K562 (cell line): ENCODE results near the gene ADPGK. TPM values are rescaled to one million over a fixed set of nuclear protein-coding genes. Genes with fewer than 3 reads are reported as not detected.

ENCODE experiments used
- ATAC-seq: fragments of 200-7000 bp; cut with Tn5 transposase; 3 replicates; pipeline ENCODE4 v1.9.1; 2020; ENCODE audit warnings: moderate library complexity
- BruUV-seq: library from RNA; stranded (reverse); fragments of 400-500 nt; replicated peaks from 2 replicates; lab custom pipeline; 2021; lab: Mats Ljungman, UMichigan
- CTCF ChIA-PET: fragments of 300-600 bp; formaldehyde crosslinking; extraction: SDS; loops from one replicate; lab custom pipeline; 2021; ENCODE audit warnings: low intra/inter-chr PET ratio; lab: Yijun Ruan, JAX
- POLR2A ChIA-PET: fragments of 300-600, 350-650 bp; sonication (Branson Sonifier 250); formaldehyde crosslinking; extraction: SDS; loops from one replicate; lab custom pipeline; 2021; ENCODE audit warnings: antibody characterized with exemption, inconsistent platforms; lab: Yijun Ruan, JAX
- DNase-seq, 4 experiments: peaks; one replicate each; pipeline versions ENCODE4 v3.0.0 to v3.0.0-alpha.2; 2011 to 2018; ENCODE audit warnings: low spot score in 3 of 4, mixed read lengths in 3 of 4; ENCODE audit errors: extremely low read depth in 1 of 4
- FAIRE-seq: peaks from 2 replicates; lab custom pipeline; 2011; peaks lifted over from hg19 to GRCh38; lab: Jason Lieb, UNC
- H2AFZ ChIP-seq: 2 replicates; pipeline ENCODE4 v1.6.0; 2011; ENCODE audit warnings: low read depth, low read length, control low read depth, inconsistent platforms
- H3K27ac ChIP-seq: fragments of 200-600 bp; 3 replicates; pipeline ENCODE4 v1.8.0; 2011; ENCODE audit warnings: low read depth, mild to moderate bottlenecking, control low read depth, inconsistent platforms, low read length, moderate library complexity, mixed read lengths; ENCODE audit errors: extremely low read depth
- H3K27me3 ChIP-seq, 2 experiments: fragments of 300-600 bp in 1 of 2; 2 replicates in 1 of 2; 3 replicates in 1 of 2; pipeline versions ENCODE4 v1.6.0 to v1.8.0; 2011; ENCODE audit warnings: inconsistent platforms in 2 of 2, low read length in 2 of 2, mild to moderate bottlenecking in 1 of 2, mixed read lengths in 1 of 2, moderate library complexity in 1 of 2; ENCODE audit not compliant: control insufficient read depth in 2 of 2, insufficient read depth in 2 of 2
- H3K36me3 ChIP-seq: fragments of 300-600 bp; 3 replicates; pipeline ENCODE4 v1.8.0; 2011; ENCODE audit warnings: mild to moderate bottlenecking, low read length, inconsistent platforms; ENCODE audit not compliant: control insufficient read depth, insufficient read depth
- H3K4me1 ChIP-seq, 2 experiments: fragments of 200-600 bp in 1 of 2; replicated peaks in 1 of 2; 2 replicates in 1 of 2; 3 replicates in 1 of 2; pipeline versions ENCODE4 v1.5.1 to v1.8.0; 2011; ENCODE audit warnings: inconsistent platforms in 2 of 2, low read length in 2 of 2, mild to moderate bottlenecking in 1 of 2, mixed read lengths in 1 of 2, moderate library complexity in 1 of 2; ENCODE audit not compliant: control insufficient read depth in 2 of 2, insufficient read depth in 2 of 2
- H3K4me2 ChIP-seq: 2 replicates; pipeline ENCODE4 v1.6.1; 2011; ENCODE audit warnings: low read length, control low read depth, inconsistent platforms, mixed read lengths; ENCODE audit not compliant: insufficient read depth
- H3K4me3 ChIP-seq: fragments of 200-600 bp; sonication (generic), shearing (Covaris generic); 2 replicates; pipeline ENCODE4 v1.5.1; 2016; ENCODE audit warnings: control low read depth, inconsistent platforms
- H3K79me2 ChIP-seq: fragments of 200-600 bp; 3 replicates; pipeline ENCODE4 v1.8.0; 2011; ENCODE audit warnings: low read length, inconsistent platforms; ENCODE audit not compliant: control insufficient read depth, insufficient read depth
- H3K9ac ChIP-seq, 2 experiments: 2 replicates each; pipeline versions ENCODE4 v1.6.0 to v1.6.1; 2011; ENCODE audit warnings: low read depth in 2 of 2, low read length in 2 of 2, control low read depth in 1 of 2, inconsistent platforms in 1 of 2, mild to moderate bottlenecking in 1 of 2, mixed read lengths in 1 of 2; ENCODE audit not compliant: insufficient read depth in 1 of 2
- H3K9me1 ChIP-seq: one replicate; pipeline ENCODE4 v1.6.0; 2011; ENCODE audit warnings: inconsistent platforms, mild to moderate bottlenecking, low read length, moderate library complexity; ENCODE audit not compliant: control insufficient read depth, insufficient read depth
- H3K9me3 ChIP-seq: replicated peaks from 2 replicates; pipeline ENCODE4 v1.5.1; 2011; ENCODE audit warnings: low read depth, low read length, inconsistent platforms; ENCODE audit not compliant: control insufficient read depth, insufficient read depth
- H4K20me1 ChIP-seq: replicated peaks from 2 replicates; pipeline ENCODE4 v1.6.1; 2011; ENCODE audit warnings: low read length, inconsistent platforms, mixed read lengths; ENCODE audit not compliant: control insufficient read depth, insufficient read depth
- RBM22 ChIP-seq: fragments of 200-400 bp; formaldehyde crosslinking; IDR thresholded peaks from 2 replicates; pipeline ENCODE4 v1.6.1; 2018; ENCODE audit warnings: low read length, low read depth; ENCODE audit not compliant: poor library complexity, severe bottlenecking
- TEAD1 ChIP-seq, 2 experiments: fragments of 450-650 bp in 1 of 2; sonication (generic) in 1 of 2; formaldehyde crosslinking; IDR thresholded peaks; 2 replicates each; pipeline versions ENCODE4 v1.4.0 to v1.8.0; 2020 to 2022; ENCODE audit warnings: mild to moderate bottlenecking in 2 of 2, missing genetic modification reagents in 1 of 2
- TFE3 ChIP-seq: fragments of 450-650 bp; formaldehyde crosslinking; IDR thresholded peaks from 2 replicates; pipeline ENCODE4 v1.4.0; 2020; ENCODE audit warnings: mild to moderate bottlenecking, mixed read lengths
- XRCC5 ChIP-seq: fragments of 200-400 bp; formaldehyde crosslinking; IDR thresholded peaks from 2 replicates; pipeline ENCODE4 v1.6.1; 2017; ENCODE audit warnings: low read depth, mild to moderate bottlenecking, low read length
- ZNF436 ChIP-seq: fragments of 250-450, 450-650 bp; sonication (Bioruptor Pico); formaldehyde crosslinking; IDR thresholded peaks from 2 replicates; pipeline ENCODE4 v1.7.0; 2020; ENCODE audit warnings: mild to moderate bottlenecking
- WGBS: fragments of 100-300 bp; shearing (Covaris generic); methylation state at CpG from one replicate; pipeline ENCODE4 v1.1.6; 2016; ENCODE audit warnings: low coverage, mixed read lengths; ENCODE audit not compliant: insufficient coverage; ENCODE audit errors: missing lambda C conversion rate; 5-methylcytosine and 5-hydroxymethylcytosine counted together
- in situ Hi-C: fragments of 300-500 bp; cut with MboI; formaldehyde crosslinking; loops from 4 replicates; pipeline ENCODE4 v1.15.0; 2018; ENCODE audit warnings: inconsistent platforms, mixed read lengths
- intact Hi-C: fragments of 100-400 bp; cut with micrococcal nuclease; formaldehyde crosslinking; loops from 2 replicates; pipeline ENCODE4 v1.14.2; 2022
- polyA plus RNA-seq, 8 experiments: library from polyadenylated mRNA; depleted of rRNA in 4 of 8; stranded (reverse) in 5 of 8; unstranded in 3 of 8; fragments of >200 nt; fragmentation: Nextera tagmentation in 2 of 8; fragmentation: Illumina TruSeq in 1 of 8; extraction: Ambion mirVana in 2 of 8; extraction: Trizol in 1 of 8; gene quantifications; 2 replicates each; pipeline versions ENCODE4 v1.2.1 to v1.2.3, GENCODE V29; 2011 to 2014; ENCODE audit warnings: inconsistent platforms in 1 of 8, missing spikeins in 1 of 8
- total RNA-seq, 7 experiments: library from RNA; depleted of rRNA in 6 of 7; stranded (reverse); fragments of >200 nt in 6 of 7; fragmentation: Illumina TruSeq in 2 of 7; extraction: Trizol in 2 of 7; gene quantifications; 2 replicates each; pipeline versions ENCODE4 v1.2.1 to v1.2.3, GENCODE V29; 2011 to 2021; ENCODE audit warnings: low replicate concordance in 1 of 7

ADPGK gene
- total and polyA plus RNA-seq, 9 of the 15 experiments (the other 6 are each of a cell fraction or from before 2014, with no cell fraction given), result 13.4 to 97.4 (median 48.5) TPM

- Histone ChIP-seq H4K20me1 (no peaks in the 10 kb centered on the region), H3K4me2 (no peak overlapping the region), H2AFZ (no peak overlapping the region), H3K9ac (no peak overlapping the region), H3K27ac (no peak overlapping the region), H3K4me1 (peaks cover 2 to 4% of the 10 kb centered on the region in 2 experiments; a peak in 2 of 5 replicates), H3K9me3 (no peaks in the 10 kb centered on the region), H3K79me2 (peaks cover 10% of the 10 kb centered on the region), H3K4me3 (no peak overlapping the region), H3K36me3 (no peaks in the 10 kb centered on the region), H3K27me3 (peaks cover 0 to 1% of the 10 kb centered on the region in 2 experiments; a peak in 2 of 5 replicates), H3K9me1 (no peaks in the 10 kb centered on the region)
- 22% methylated on average over 1 of the region's 1 CpG for WGBS
- FAIRE-seq (no peak), DNase-seq (no peak), ATAC-seq (no peak)
- POLR2A ChIA-PET, result no interaction called here
- intact Hi-C loops, result loop anchor here (5.0 to 10.0 kb wide), 2 partner anchors 295 to 457 kb away; no protein-coding TSS in a partner anchor
- in situ Hi-C loops, result loop anchor here (10.0 to 25.0 kb wide), 2 partner anchors 287 to 1300 kb away; partner anchors contain the start of gene GOLGA6A
- no peak for TF ChIP-seq ZNF436 (CRISPR knock-in tag)
- TF ChIP-seq RBM22, result no peak
- no peak for TF ChIP-seq TEAD1 (CRISPR knock-in tag; IDR thresholded peaks at IDR 0.05)
- TF ChIP-seq TFE3 (CRISPR knock-in tag), result no peak
- TF ChIP-seq XRCC5, result no peak
- CTCF ChIA-PET, result no interaction called here
- BruUV-seq, result no TSS peak
These were observed 4.0 kb upstream of the ADPGK start for GRCh38 chr15:72787526-72787925.
